Measurements from ENCODE around the gene PLSCR2.
"Not testable (repeated sequence)": the region's sequence is repeated elsewhere in the genome, so short reads cannot be mapped to it uniquely, and the experiment has no call there.

The PLSCR2 gene

DNA sequence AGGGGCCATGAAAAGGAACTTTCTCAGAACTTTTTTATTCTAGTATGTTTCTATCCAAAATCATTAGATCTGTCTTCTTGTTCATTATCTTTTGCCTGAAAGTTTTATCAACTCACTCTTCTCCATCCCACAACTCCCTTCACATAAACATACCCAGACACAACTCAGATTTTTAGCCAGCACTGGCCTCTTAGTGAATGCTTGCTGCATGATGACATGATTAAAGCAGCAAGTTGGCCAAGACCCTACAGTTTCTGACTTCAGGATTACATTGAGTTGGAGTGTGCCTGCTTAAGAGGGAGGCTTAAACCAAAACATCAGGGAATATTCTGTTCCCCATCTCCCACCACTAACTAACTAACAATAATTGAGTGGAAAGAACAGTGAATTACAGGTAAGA lies 38.1 kb downstream of the PLSCR2 start:
- H3K4me3 ChIP-seq (ENCODE audit: low read length), result no peak overlapping the region
- H3K36me3 ChIP-seq (ENCODE audit: insufficient read depth, low read length), result no peaks in the 10 kb centered on the region
- H3K9me3 ChIP-seq (ENCODE audit: low read length), result no peaks in the 10 kb centered on the region
- no peaks in the 10 kb centered on the region for H3K27me3 ChIP-seq (ENCODE audit: insufficient read depth, low read length)
- H3K4me1 ChIP-seq (ENCODE audit: insufficient read depth, low read length), result no peaks in the 10 kb centered on the region
- H2AFZ ChIP-seq (ENCODE audit: low read depth, low read length), result no peak overlapping the region

DNA sequence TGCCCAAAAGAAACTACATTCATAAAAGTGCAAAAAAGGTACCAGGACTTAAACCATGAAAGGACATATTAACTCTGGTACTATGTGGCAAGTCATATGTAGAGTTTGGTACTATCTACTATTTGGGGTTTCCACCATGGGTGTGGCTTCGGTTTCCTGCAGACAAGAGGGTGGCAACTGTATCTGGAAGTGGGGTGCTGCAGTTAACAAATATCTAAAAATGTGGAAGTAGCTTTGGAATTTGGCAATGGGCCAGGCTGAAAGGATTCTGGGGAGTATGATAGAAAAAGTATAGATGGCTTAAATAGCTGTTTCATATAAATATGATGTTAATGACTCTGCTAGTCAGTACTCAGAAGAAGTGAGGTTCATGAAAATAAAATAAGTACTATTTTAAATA lies 44.0 kb downstream of the PLSCR2 start:
- Histone ChIP-seq H3K4me3 (ENCODE audit: low read length) (no peak overlapping the region), H3K4me1 (ENCODE audit: insufficient read depth, low read length) (no peaks in the 10 kb centered on the region), H3K9me3 (ENCODE audit: low read length) (no peaks in the 10 kb centered on the region), H3K27me3 (ENCODE audit: insufficient read depth, low read length) (no peaks in the 10 kb centered on the region), H3K36me3 (ENCODE audit: insufficient read depth, low read length) (no peaks in the 10 kb centered on the region), H2AFZ (ENCODE audit: low read depth, low read length) (no peak overlapping the region)

DNA sequence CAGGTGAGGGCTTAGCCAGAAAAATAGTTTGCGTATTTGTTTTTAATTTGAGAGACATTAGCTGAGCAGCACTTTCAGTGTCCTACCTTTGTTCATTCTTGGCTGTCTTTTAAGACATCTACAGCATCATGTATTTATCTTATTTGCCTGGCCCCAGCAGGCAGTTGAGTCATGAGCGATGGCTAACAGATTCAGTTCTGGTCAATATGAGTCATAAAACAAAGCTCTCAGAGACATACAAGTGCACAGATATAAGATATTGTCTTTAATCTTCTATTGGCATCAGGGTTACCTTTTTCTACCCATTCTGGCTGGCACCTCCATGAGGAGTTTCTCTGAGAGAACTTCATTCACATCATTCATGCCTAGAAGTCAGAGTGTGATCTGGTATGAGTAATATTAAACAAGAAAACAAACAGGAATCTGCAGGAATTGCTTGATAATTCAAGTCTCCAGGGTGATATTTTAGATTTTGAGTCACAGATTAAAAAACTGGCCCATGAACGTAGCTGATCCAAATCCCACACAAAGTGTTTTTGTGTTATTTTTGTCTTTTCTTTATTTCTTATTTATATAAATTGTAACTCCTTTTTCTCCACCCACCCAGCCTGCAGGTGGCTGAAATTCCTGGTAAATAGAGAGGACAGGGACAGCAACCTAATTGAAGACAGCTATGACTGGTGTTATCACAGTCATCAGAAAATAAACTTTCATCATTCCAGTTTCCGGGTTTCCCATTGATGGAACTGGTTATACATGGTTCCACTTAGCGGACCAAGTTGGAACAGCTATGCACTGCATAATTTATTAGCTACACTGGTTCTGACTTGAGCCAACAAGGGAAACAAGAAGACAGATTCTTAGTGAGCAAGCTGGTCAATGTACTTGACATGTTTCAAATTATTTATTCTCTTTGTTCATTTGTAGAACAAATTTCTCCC lies 47.3 kb downstream of the PLSCR2 start:
- H3K4me3 ChIP-seq (ENCODE audit: low read length), result no peak overlapping the region
- no peaks in the 10 kb centered on the region for H3K27me3 ChIP-seq (ENCODE audit: insufficient read depth, low read length)
- peaks cover 1% of the 10 kb centered on the region for H3K9me3 ChIP-seq (ENCODE audit: low read length)
- no peak overlapping the region for H2AFZ ChIP-seq (ENCODE audit: low read depth, low read length)
- H3K36me3 ChIP-seq (ENCODE audit: insufficient read depth, low read length), result no peaks in the 10 kb centered on the region
- H3K4me1 ChIP-seq (ENCODE audit: insufficient read depth, low read length), result no peaks in the 10 kb centered on the region

GRCh38 chr3:146416366-146416765 lies 53.0 kb downstream of the PLSCR2 start:
- H3K4me1 ChIP-seq (ENCODE audit: insufficient read depth, low read length), result no peaks in the 10 kb centered on the region
- H3K36me3 ChIP-seq (ENCODE audit: insufficient read depth, low read length), result no peaks in the 10 kb centered on the region
- H3K9me3 ChIP-seq (ENCODE audit: low read length), result peaks cover 3% of the 10 kb centered on the region
- no peaks in the 10 kb centered on the region for H3K27me3 ChIP-seq (ENCODE audit: insufficient read depth, low read length)
- H2AFZ ChIP-seq (ENCODE audit: low read depth, low read length), result no peak overlapping the region
- no peak overlapping the region for H3K4me3 ChIP-seq (ENCODE audit: low read length)

- Histone ChIP-seq H3K4me1 (ENCODE audit: insufficient read depth, low read length) (no peaks in the 10 kb centered on the region), H3K27me3 (ENCODE audit: insufficient read depth, low read length) (no peaks in the 10 kb centered on the region), H3K36me3 (ENCODE audit: insufficient read depth, low read length) (no peaks in the 10 kb centered on the region), H3K4me3 (ENCODE audit: low read length) (no peak overlapping the region), H3K9me3 (ENCODE audit: low read length) (peaks cover 1% of the 10 kb centered on the region), H2AFZ (ENCODE audit: low read depth, low read length) (no peak overlapping the region)
Measured at GRCh38 chr3:146414010-146414409, 55.4 kb downstream of the PLSCR2 start.

GRCh38 chr3:146412711-146413110 lies 56.6 kb downstream of the PLSCR2 start:
- H3K4me3 ChIP-seq (ENCODE audit: low read length); H3K36me3 ChIP-seq (ENCODE audit: insufficient read depth, low read length); H2AFZ ChIP-seq (ENCODE audit: low read depth, low read length); H3K27me3 ChIP-seq (ENCODE audit: insufficient read depth, low read length); H3K9me3 ChIP-seq (ENCODE audit: low read length); H3K4me1 ChIP-seq (ENCODE audit: insufficient read depth, low read length): not testable (repeated sequence)

GRCh38 chr3:146407956-146408355 lies 61.4 kb downstream of the PLSCR2 start:
- Histone ChIP-seq H3K36me3 (ENCODE audit: insufficient read depth, low read length) (no peaks in the 10 kb centered on the region), H3K4me1 (ENCODE audit: insufficient read depth, low read length) (no peaks in the 10 kb centered on the region), H3K4me3 (ENCODE audit: low read length) (no peak overlapping the region), H3K9me3 (ENCODE audit: low read length) (peaks cover 1% of the 10 kb centered on the region), H3K27me3 (ENCODE audit: insufficient read depth, low read length) (no peaks in the 10 kb centered on the region), H2AFZ (ENCODE audit: low read depth, low read length) (no peak overlapping the region)

- Histone ChIP-seq H2AFZ (ENCODE audit: low read depth, low read length) (no peak overlapping the region), H3K4me1 (ENCODE audit: insufficient read depth, low read length) (no peaks in the 10 kb centered on the region), H3K4me3 (ENCODE audit: low read length) (no peak overlapping the region), H3K9me3 (ENCODE audit: low read length) (no peaks in the 10 kb centered on the region), H3K27me3 (ENCODE audit: insufficient read depth, low read length) (no peaks in the 10 kb centered on the region), H3K36me3 (ENCODE audit: insufficient read depth, low read length) (no peaks in the 10 kb centered on the region)
Measured at GRCh38 chr3:146404436-146404835, 64.9 kb downstream of the PLSCR2 start.

- H3K9me3 ChIP-seq (ENCODE audit: low read length), result no peaks in the 10 kb centered on the region
- H3K27me3 ChIP-seq (ENCODE audit: insufficient read depth, low read length), result no peaks in the 10 kb centered on the region
- H3K4me3 ChIP-seq (ENCODE audit: low read length), result no peak overlapping the region
- H2AFZ ChIP-seq (ENCODE audit: low read depth, low read length), result no peak overlapping the region
- no peaks in the 10 kb centered on the region for H3K36me3 ChIP-seq (ENCODE audit: insufficient read depth, low read length)
- no peaks in the 10 kb centered on the region for H3K4me1 ChIP-seq (ENCODE audit: insufficient read depth, low read length)
Measured at GRCh38 chr3:146403792-146404191, 65.6 kb downstream of the PLSCR2 start.

GRCh38 chr3:146396792-146397191 lies 72.6 kb downstream of the PLSCR2 start:
- H2AFZ ChIP-seq (ENCODE audit: low read depth, low read length), result no peak overlapping the region
- no peak overlapping the region for H3K4me3 ChIP-seq (ENCODE audit: low read length)
- no peaks in the 10 kb centered on the region for H3K27me3 ChIP-seq (ENCODE audit: insufficient read depth, low read length)
- no peaks in the 10 kb centered on the region for H3K4me1 ChIP-seq (ENCODE audit: insufficient read depth, low read length)
- H3K9me3 ChIP-seq (ENCODE audit: low read length), result no peaks in the 10 kb centered on the region
- H3K36me3 ChIP-seq (ENCODE audit: insufficient read depth, low read length), result no peaks in the 10 kb centered on the region

- Histone ChIP-seq H3K9me3 (ENCODE audit: low read length) (no peaks in the 10 kb centered on the region), H2AFZ (ENCODE audit: low read depth, low read length) (no peak overlapping the region), H3K4me3 (ENCODE audit: low read length) (no peak overlapping the region), H3K27me3 (ENCODE audit: insufficient read depth, low read length) (no peaks in the 10 kb centered on the region), H3K36me3 (ENCODE audit: insufficient read depth, low read length) (no peaks in the 10 kb centered on the region), H3K4me1 (ENCODE audit: insufficient read depth, low read length) (peaks cover 14% of the 10 kb centered on the region)
Measured at GRCh38 chr3:146395164-146395563, 74.2 kb downstream of the PLSCR2 start.

DNA sequence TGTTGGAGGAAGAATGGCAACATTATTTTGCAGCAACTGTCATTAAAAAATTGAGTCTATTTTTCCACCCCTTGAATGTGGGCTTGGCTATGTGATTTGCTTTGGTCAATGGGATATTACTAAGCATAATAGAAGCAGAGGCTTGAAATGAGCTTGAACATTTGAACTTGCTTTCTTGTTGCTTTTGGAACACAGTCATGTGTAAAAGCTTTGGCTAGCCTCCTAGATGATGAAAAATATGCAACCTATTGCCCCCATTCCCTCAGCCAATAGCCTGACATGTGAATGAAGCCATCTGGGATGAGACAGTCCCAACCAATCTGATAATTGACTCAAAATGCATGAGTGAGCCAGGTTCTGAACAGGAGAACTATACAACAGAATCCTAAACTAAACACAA lies 78.4 kb downstream of the PLSCR2 start:
- Histone ChIP-seq H3K36me3 (ENCODE audit: insufficient read depth, low read length) (no peaks in the 10 kb centered on the region), H3K4me1 (ENCODE audit: insufficient read depth, low read length) (peaks cover 20% of the 10 kb centered on the region), H3K4me3 (ENCODE audit: low read length) (no peak overlapping the region), H3K27me3 (ENCODE audit: insufficient read depth, low read length) (no peaks in the 10 kb centered on the region), H2AFZ (ENCODE audit: low read depth, low read length) (no peak overlapping the region), H3K9me3 (ENCODE audit: low read length) (no peaks in the 10 kb centered on the region)

DNA sequence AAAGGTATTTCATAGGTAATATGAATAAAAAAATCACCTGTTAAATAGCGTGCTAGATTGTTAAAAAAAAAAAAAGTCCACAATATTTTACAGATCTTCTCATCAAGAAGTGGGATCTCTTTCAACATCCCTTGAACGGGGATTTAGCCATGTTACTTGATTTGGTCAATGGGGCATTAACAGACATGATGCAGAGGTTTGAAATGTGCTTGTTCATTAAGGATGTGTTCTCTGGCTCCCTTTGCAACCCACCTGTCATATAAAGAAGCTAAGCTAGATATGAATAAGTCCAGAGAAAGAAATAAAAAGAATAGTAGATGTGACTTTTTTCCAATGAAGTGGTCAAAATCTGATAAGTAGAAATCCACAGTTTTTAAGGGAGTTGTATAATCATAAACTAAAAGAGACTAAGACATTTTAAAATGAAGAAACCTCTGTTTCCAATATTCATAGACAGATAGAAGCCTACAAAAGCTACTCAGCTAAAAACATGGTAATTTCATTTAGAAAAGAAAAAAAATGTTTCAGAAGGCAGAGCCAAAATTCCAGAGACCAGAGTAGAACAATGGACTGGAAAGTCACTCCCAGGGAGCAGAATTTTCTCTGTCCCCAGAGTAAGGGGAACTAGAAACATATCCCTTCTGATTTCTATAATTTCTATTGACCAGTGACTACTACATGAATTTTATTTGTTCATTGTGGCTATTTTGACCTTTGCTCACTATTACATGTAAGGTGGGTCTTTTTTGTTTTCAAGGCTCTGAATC lies 79.2 kb downstream of the PLSCR2 start:
- no peak overlapping the region for H3K4me3 ChIP-seq (ENCODE audit: low read length)

More for the DNA sequence above, 79.2 kb downstream of the PLSCR2 start:
- Histone ChIP-seq H2AFZ (ENCODE audit: low read depth, low read length) (no peak overlapping the region), H3K36me3 (ENCODE audit: insufficient read depth, low read length) (no peaks in the 10 kb centered on the region), H3K4me1 (ENCODE audit: insufficient read depth, low read length) (peaks cover 20% of the 10 kb centered on the region), H3K27me3 (ENCODE audit: insufficient read depth, low read length) (no peaks in the 10 kb centered on the region), H3K9me3 (ENCODE audit: low read length) (no peaks in the 10 kb centered on the region)
